ENCODE results near the gene PHYHD1.
A peak's percentile ranks its signal among the peaks of the same experiment; 100 is the strongest.
"Not testable (repeated sequence)": the region's sequence is repeated elsewhere in the genome, so short reads cannot be mapped to it uniquely, and the experiment has no call there.

The PHYHD1 gene

DNA sequence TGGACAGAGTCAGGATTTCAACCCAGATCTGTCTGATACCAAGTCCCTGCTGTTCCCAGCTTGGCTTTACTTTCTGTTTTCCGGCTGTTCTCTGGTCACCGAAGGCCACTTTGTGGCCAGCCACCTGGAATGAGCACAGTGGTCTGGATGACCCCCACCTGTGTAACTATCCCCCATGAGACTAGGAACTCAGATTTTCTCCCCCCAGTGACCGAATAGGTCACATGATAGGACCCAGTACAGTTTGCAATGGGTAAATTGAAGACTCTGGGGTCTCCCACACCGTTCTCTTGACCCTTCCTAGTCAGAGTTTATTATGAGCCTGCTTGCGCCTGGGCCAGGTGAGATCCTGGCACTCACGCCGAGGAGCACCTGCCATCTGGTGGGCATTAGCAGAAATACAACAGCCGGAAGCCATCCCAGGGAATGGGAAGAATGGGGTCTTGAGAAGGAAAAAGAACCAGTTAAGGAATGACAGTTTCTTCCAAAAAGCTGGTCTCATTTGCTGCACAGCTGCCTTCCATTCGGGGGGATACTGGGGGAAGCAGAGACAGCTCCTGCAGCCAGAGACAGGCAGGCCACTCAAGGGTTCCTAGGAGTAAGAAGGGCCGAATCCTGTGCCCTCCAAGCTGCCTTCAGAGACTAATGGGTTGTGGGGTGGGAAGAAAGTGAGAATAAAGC lies 7.1 kb downstream of the PHYHD1 start:
- DNase-seq, result peak; percentile 26

DNA sequence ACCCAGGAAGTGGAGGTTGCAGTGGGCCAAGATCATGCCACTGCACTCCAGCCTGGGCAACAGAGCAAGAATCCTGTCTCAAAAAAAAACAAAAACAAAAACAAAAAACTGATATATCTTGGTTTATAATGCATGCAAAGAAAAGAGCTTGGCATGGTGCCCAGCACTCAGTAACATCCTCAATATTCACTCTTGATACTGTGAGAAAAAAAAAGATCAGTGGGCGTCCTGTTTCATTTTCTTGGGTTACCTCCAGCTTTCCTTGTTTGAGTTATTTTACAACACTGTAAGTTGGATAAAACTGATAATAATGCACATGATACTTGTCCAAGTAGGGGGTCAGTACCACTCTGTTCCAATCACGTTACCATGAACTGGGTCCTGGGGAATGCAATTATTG lies 7.8 kb downstream of the PHYHD1 start:
- DNase-seq, result no peak

DNA sequence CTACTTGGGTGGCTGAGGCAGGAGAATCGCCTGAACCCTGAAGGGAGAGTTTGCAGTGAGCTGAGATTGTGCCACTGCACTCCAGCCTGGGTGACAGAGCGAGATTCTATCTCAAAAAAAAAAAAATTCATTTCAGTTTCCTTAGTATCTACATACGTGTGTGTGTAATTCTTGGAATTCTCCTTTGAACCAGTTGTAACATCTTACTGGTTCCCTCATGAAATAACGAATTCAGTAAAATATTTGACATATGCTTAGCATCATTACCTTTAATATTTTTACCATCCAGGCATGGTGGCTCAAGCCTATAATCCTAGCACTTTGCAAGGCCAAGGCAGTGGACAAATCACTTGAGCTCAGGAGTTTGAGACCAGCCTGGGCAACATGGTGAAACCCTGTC lies 8.8 kb downstream of the PHYHD1 start:
- DNase-seq, result no peak

DNA sequence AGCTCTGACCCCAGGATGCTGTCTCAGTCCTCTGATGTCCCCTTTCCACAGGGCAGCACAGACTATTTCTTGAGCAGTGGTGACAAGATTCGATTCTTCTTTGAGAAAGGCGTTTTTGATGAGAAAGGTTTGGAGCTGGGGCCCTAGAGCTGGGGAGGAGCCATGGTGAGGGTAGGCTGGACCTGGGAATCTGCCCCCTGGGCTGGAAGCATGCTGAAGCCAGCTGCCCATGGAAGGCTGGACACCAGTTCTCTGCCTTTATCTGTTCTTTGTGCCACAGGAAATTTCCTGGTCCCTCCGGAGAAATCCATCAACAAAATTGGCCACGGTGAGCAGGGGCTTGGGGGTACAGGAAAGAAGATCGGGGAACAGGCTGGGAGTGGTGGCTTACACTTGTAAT lies 12.9 kb downstream of the PHYHD1 start:
- no peak for DNase-seq

DNA sequence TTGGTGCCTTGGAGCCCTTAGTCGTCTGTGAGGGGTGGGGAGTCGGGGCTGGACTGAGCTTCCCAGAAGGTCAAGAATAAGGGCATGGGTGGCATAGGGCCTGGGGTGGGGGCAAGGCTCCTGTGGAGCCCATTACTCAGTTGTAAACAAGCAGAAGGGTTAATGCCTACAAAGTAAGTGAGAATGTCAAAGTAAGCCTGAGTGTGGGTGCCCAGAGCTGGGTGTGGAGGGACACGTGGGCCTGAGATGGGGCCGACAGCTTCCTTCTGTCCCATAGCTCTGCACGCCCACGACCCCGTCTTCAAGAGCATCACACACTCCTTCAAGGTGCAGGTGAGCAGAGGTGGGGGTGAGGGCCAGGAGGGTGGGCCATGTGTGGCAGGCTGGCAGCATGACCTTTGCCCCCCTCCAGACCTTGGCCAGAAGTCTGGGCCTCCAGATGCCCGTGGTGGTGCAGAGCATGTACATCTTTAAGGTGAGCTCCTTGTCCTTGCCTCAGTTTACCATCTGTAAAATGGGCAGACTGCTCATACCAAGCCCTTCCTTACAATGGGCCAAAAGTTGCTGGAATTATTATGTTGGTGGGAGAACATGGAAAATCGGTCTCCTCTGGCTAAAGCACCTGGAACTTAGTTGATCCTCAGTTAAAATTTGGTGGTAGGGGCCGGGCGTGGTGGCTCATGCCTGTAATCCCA lies 15.5 kb downstream of the PHYHD1 start:
- DNase-seq, result no peak

DNA sequence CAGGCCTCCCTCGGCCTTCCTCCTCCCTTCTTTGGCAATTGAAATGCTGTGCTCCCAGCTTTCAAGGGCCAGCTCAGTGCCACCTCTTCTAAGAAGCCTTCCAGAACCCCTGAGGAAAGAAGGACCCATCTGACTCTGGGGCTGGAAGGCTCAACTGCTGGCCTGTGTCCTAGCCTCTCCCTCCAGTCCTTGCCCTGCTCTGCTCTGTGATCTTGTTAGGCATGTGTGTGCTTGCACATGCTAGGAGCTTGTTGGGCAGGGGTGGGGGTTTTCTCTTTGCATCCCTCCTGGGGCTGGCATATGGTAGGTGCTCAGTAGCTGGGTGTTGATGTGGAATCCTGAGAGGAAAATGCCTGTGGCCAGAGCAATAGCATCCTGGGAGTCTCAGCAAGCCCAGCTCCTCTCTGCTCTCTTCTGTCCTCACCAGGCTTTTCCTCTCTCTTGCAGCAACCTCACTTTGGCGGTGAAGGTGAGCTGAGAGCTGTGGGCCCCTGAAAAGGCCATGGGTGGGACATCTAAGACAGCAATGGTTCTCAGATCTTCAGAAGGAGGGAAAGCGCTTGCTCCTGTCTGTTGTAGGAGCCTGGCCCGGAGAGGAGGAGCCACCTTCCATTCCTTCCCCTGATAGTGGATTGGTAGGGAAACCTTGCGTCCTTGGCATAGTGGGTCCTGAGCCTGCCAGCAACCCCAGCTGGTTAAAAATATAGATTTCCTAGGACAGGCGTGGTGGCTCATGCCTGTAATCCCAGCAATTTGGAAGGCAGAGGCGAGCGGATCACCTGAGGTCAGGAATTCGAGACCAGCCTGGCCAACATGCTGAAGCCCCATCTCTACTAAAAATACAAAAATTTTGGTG lies 16.8 kb downstream of the PHYHD1 start:
- no peak for DNase-seq

DNA sequence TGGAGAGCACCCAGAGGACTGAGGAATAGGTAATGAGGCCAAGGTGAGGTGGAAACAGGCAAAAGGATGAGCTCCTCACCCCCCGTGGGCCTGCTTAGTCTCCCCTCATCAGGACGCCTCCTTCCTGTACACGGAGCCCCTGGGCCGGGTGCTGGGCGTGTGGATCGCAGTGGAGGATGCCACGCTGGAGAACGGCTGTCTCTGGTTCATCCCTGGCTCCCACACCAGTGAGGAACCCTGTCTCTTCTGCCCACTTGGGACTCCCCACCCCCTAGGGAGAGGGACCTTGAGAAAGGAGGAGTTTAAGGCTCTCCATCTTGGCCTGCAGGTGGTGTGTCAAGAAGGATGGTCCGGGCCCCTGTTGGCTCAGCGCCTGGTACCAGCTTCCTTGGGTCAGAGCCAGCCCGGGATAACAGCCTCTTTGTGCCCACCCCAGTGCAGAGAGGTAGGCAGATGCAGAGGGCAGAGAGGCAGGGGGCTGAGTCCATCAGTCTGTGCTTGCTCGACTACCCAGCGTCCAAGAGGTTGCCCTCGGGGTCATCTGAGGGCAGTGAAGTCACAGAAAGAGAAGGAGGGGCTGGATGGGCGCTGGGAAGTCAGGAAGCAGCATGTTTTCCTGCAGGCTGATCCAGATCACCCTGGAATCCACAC lies 19.6 kb downstream of the PHYHD1 start:
- DNase-seq, result no peak

DNA sequence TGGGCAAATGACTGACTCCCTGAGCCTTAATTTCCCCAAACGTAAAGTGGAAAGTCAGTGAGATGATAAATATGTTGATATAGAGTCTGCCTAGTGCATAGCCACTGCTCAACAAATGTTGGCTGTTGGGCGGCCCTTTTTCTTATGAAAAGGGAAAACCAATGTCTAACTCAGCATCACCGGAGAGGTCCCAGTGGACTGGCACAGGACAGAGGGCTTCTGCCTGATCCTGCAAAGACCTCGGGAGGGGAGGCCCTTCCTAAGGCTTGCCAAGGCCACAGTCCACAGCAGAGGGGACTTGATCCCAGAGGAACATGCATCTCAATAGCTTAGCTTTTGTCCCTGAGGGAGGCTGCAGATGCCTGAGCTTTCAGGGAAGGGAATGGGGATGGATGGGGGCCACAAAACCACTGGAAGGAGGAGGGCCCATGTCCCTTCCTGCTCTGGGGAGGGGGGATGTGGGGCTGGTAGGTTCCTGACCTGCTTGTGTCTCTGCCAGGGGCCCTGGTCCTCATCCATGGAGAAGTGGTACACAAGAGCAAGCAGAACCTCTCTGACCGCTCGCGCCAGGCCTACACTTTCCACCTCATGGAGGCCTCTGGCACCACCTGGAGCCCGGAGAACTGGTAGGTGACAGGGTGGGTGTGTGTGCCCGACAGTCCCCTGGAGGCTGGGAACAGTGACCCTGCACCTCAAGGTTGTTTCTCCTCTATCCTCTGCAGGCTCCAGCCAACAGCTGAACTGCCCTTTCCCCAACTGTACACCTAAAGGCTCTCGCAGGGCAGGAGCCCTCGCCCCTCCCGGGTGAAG lies 20.4 kb downstream of the PHYHD1 start:
- no peak for DNase-seq

DNA sequence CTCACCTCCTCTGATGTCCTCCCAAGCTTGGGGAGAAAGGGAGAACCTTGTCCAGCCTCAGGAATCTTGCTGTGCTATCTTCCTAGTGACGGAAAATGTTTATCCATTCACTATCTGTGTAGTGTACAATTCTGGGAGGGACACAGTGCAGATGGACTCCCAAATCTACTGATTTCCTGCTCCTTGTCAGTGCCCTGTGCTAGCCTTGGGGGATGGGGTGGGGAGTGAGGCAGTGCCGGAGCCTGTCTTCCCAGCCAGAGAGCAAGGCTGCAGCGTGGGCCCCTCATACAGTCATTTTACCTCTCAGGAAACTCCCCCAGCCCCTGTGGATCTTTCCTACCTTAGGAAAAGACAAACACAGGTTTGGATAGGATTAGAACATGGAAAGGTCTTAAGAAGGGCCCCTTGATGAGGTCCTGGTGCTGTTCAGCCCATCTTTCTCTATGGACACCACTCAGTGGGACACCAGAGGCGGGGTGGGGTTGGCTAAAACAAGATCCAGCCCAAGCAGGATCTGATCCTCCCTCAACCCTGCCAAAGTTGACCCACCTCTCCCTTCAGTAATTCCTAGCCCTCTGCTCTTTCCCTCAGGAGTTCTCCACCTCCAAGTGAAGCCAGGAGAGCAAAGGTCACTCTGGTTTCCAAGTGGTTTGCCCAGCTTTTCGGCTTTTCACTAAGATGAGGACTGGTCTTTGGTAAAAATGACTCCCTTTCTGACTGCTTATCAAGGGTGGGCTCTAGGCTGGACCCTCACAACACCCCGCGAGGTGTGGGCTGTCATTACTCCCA lies 23.2 kb downstream of the PHYHD1 start:
- DNase-seq, result no peak

DNA sequence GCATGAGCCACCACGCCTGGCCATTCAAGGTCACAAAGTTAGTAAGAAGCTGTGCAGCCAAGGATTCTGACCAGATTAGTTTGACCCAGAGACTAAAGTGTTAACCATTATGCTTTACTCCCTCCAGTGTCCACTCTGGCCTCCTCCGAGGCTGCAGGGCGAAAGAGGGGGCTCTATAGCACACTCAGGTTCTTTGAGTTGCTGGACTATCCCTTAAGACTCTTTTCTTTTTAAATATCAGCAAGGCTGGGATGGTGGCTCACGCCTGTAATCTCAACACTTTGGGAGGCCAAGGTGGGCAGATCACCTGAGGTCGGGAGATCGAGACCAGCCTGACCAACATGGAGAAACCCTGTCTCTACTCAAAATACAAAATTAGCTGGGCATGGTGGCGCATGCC lies 24.2 kb downstream of the PHYHD1 start:
- DNase-seq, result not testable (repeated sequence)

DNA sequence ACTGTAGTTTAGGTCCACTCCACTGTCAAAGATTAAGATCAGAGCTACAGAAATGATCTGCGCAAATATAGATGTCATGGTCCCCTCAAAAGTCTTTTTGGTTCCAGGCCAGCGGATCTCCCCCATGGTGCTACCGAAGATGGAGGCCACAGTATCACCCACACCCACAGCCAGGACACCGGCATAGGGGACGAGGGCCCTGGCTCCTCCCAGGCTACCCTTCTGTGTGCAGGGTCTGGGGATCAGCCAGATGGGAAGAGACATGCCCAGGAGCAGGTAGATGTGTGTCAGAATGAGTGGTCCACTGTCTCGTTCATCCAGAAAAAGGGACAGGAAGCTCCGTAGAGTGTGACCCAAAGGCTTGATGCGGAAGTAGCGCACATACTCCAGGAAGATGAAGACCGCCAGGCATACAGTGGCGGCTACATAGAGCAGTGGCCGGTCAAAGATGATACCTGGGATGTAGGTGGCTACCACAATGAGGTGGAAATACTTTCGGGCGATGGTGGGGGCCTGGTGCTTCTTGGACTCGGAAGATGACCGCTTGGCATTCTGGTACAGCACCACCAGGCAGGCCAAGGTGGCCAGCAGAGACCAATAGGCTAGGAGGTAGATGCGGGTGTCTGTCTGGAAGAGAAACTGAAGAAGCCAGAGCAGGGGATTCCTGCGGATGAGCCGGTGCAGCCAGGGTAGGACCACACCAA lies 25.2 kb downstream of the PHYHD1 start:
- DNase-seq, result no peak

DNA sequence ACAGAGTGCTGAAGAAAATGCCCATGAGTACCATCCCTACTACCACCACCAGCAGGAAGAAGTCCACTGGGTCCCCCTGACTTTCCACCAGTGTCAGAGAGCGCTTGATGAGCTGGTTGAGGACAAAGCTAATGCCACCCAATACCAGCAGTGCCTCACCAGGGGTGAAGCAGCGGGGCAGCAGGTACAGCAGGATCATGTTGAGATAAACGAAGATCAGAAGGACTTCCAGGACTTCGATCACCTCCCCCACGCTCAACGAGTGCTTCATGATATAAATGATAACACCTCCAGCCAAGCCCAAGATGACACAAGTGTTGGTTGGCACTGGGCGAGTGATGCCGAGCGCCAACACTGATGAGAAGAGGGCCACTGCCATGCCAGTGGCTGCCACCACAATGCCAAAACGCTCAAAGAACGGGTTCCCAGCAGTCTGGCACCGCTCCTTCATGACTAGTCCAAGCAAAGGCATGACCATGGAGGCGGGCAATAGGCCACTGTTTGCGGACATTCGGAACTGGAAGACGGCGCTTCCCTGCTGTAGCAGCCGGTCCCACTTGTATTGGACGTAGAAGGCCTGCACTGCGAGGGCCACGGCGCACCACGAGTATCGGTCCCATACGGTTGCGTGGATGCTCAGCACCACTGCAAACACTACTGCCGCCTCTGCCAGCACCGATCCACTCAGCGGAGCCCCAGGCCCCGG lies 25.9 kb downstream of the PHYHD1 start:
- DNase-seq, result peak; percentile 27

DNA sequence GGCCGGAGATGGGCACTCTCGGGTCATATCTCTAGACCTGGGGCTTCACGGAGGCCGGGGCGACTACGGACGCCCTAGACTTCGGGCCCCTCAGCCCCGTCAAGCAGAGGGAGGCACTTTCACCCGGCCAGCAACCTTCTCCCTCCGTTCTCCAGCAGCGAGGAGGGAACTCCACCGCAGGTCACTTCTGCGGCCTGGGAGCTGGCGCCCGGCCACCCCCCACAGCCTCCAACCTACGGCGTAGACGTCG lies 26.4 kb downstream of the PHYHD1 start:
- DNase-seq, result no peak

DNA sequence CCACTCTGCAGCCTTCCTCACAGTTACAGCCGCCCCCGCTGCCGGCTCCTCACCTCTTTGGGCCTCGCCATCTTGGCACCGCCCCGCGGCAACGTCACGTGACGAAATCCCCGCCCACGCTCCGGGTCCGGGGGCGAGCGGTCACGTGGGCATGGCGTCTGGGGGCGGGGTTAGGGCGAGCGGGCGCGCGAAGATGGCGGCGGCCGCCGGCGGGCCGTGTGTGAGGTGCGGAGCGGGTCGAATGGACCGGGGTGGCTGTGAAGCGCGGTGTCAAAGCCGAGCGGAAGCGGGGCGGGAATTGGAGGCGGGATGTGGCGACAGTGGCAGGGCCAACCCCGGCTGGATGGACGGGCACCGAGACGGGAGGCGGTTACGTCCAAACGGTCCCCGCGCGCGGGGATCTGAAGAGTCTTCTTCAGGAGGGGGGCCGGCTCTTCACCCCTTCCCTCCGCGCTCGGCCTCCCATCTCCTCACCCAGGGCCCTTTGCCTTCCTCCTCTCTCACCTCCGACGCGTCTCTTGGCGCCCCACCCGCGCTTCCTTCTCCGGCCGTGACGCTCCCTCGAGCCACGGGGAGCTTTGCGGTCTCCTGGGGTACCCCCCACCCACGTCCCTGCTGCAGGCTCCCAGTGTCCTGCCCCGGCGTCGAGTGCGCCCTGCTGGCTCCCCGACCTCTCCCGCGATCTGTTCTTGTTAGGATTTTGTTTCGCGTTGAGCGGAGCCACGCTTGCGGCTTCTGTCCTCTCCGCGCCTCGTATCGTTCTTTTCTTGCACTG lies 26.9 kb downstream of the PHYHD1 start, which contains the start of the genes DOLK and NUP188:
Gene DOLK (minus strand): TSS at position 77 of the 775 bp plus-strand sequence. CDS start 300 bp downstream, outside the sequence.
Gene NUP188 (plus strand): TSS at position 173 of the 775 bp plus-strand sequence. CDS start 21 bp downstream, at position 194.
- peak; percentile 97 for DNase-seq

DNA sequence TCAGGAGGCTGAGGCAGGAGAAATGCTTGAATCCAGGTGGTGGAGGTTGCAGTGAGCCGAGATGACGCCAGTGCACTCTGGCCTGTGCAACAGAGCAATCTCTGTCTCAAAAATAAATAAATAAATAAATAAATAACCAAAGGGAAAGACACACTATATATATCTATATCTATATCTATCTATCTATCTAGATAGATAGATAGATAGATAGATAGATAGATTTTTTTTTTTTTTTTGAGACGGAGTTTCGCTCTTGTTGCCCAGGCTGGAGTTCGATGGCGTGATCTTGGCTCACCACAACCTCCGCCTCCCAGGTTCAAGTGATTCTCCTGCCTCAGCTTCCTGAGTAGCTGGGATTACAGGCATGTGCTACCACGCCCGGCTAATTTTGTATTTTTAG lies 40.6 kb downstream of the PHYHD1 start:
- DNase-seq, result not testable (repeated sequence)

DNA sequence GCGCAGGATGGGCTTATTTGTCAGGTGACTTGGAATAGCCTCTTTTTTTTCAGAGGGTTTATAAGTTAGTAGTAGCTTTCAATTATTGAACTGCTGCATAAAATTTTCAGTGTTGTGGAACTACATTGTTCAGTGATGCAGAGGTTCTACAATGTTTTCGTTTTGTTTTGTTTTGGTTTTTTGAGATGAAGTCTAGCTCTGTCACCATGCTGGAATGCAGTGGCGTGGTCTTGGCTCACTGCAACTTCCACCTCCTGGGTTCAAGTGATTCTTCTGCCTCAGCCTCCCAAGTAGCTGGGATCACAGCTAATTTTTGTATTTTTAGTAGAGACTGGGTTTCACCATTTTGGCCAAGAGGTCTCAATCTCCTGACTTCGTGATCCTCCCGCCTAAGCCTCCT lies 48.7 kb downstream of the PHYHD1 start:
- DNase-seq, result no peak

DNA sequence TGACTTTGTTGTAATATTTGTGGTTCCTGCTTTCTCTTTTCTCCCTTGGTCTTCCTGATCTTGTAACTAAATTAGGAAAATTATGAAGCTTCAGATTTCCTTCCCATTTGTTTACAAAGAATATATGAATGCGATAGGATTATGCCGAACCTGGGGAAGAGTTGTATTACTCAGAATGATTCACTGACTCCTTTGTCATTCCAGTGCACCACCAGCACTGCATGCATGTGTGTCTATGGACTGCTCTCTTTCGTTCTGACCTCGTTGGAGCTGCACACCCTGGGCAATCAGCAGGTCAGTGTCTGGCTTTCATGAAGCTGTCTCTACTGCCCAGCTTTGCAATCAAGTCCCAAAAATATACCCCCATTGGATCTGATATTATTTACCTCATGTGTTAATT lies 52.2 kb downstream of the PHYHD1 start:
- no peak for DNase-seq

DNA sequence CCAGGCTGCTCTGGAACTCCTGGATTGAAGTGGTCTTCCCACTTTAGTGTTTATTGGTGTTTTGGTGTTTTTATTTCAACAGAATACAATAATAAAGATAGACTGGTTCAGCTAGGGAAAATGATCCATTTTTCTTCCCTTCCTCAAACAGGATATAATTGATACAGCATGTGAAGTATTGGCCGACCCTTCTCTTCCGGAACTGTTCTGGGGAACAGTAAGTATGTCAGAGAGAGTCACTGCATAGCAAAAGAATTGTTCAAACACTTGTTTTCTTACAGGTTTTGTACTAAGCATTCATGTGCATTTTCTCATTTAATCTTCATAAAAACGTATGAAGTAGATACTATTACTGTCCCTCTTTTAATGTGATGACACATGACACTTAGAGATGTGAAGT lies 58.3 kb downstream of the PHYHD1 start:
- no peak for DNase-seq

DNA sequence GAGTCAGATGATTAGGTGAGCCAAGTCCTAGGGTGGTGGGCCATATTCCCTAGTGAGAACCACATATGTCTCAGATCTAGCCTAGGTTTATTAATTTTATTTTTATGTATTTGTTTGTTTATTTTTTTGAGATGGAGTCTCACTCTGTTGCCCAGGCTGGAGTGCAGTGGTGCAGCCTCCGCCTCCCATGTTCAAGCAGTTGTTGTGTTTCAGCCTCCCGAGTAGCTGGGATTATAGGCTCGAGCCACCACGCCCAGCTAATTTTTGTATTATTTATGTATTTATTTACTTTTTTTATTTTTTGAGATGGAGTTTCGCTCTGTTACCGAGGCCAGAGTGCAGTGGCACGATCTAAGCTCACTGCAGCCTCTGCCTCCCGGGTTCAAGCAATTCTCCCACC lies 62.8 kb downstream of the PHYHD1 start:
- no peak for DNase-seq

DNA sequence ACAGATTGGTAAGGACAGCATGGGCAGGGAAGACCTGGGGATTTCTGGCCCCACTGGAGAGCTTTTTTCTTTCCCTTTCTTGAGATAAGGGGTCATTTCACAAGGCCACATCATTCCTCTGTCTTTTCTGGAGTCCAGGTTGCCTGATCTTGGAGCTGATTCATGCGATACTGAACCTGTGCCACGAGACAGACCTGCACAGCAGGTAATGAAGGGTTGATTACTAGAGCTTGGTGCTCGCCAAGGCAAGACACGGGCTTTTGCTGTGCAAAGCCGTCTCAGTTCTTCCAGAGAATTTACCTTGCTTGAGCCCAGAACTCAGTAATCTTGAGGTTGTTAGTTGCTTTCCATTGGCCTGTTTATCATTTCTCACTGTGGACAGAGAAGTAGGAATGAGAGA lies 65.9 kb downstream of the PHYHD1 start:
- no peak for DNase-seq

All from stimulated activated naive CD4-positive, alpha-beta T cell treated with Interleukin-2 at 50 U/mL for 16 hours (primary cell).